ENCODE measurements around the gene ILKAP. TPM values are rescaled to one million over a fixed set of nuclear protein-coding genes. Genes with fewer than 3 reads are reported as not detected.

ILKAP gene
- total and polyA plus RNA-seq, 2 donors (not counting 1 experiment from before 2014, with no cell fraction given): 82.5 to 98.6 TPM

DNA sequence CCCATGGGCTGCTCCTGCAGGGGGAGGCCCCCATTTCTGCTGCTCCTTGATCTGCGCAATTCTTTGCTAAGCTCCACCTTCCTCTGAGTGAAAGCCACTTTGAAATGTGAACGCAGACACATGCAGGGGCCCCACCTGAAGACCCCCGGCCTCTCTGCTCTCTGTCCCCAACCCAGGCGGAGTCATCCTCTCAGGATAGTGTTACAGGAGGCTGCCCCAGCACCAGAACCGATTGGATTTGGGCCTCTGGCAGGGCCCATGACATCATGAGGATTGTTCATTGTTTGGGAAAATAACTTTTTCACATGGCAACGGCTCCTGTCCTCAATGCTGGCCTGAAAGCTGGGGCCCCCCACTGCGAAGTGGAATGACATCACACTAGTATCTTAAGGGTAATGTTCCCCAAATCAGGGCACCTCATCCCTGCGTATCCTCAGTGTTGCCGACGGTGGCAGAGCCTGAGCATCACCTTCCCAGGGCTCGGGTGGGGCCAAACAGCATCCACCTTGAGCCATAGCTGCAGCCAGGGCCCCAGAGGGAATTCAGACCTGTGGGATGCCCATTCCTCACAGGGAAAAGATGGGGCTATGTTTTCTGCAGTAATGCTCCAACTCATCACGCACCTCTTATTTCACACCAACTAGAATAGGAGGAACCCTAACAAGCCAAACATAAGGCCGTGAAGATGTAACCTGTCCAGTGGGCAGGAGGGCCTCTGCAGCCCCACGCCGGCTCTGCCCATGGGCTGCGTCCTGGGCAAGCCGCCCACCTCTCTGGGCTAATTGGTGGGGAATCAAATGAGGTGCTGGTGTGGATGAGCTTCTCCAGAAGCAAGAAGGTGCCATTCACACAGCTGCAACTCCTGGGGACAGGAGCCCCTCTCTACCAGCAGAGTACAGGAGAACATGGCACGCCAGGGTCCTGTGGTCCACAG, 47.5 kb downstream of the ILKAP start:
- DNase-seq (no peak), ATAC-seq (ENCODE audit: low read depth) (no peak)
- Histone ChIP-seq H3K4me1 (ENCODE audit: control insufficient read depth in 2 of 2, insufficient read depth in 2 of 2, low read length in 2 of 2) (peaks cover 16 to 19% of the 10 kb centered on the region in 2 donors), H3K9ac (ENCODE audit: low read length) (no peak overlapping the region), H4K20me1 (ENCODE audit: control insufficient read depth, insufficient read depth, low read length, poor library complexity, severe bottlenecking) (no peaks in the 10 kb centered on the region), H3K79me2 (ENCODE audit: control insufficient read depth, insufficient read depth, low read length) (no peaks in the 10 kb centered on the region), H2AFZ (ENCODE audit: insufficient read depth, low read depth, low read length, poor library complexity, severe bottlenecking) (no peak overlapping the region), H3K4me3 (ENCODE audit: control extremely low read depth in 1 of 5, extremely low read depth in 1 of 5, insufficient read depth in 1 of 5, low read depth in 2 of 5, low read length in 4 of 5) (no peak overlapping the region), H3K9me3 (ENCODE audit: control extremely low read depth in 1 of 3, control insufficient read depth in 2 of 3, insufficient read depth in 1 of 3, low read length in 2 of 3) (peaks cover 0 to 28% (median 0%) of the 10 kb centered on the region in 3 donors), H3K36me3 (replicated peaks in 1 of 2; ENCODE audit: control extremely low read depth in 1 of 2, control insufficient read depth in 1 of 2, extremely low read depth in 1 of 2, insufficient read depth in 2 of 2, low read length in 1 of 2) (no peaks in the 10 kb centered on the region), H3K27ac (ENCODE audit: low read length in 2 of 2) (no peak overlapping the region), H3K4me2 (replicated peaks; ENCODE audit: low read depth, low read length, poor library complexity, severe bottlenecking) (no peak overlapping the region), H3K27me3 (replicated peaks in 1 of 4; ENCODE audit: control extremely low read depth in 1 of 4, control insufficient read depth in 3 of 4, insufficient read depth in 4 of 4, low read length in 3 of 4) (peaks cover 0 to 23% (median 8%) of the 10 kb centered on the region in 4 experiments)
- TF ChIP-seq, protein P1, sequence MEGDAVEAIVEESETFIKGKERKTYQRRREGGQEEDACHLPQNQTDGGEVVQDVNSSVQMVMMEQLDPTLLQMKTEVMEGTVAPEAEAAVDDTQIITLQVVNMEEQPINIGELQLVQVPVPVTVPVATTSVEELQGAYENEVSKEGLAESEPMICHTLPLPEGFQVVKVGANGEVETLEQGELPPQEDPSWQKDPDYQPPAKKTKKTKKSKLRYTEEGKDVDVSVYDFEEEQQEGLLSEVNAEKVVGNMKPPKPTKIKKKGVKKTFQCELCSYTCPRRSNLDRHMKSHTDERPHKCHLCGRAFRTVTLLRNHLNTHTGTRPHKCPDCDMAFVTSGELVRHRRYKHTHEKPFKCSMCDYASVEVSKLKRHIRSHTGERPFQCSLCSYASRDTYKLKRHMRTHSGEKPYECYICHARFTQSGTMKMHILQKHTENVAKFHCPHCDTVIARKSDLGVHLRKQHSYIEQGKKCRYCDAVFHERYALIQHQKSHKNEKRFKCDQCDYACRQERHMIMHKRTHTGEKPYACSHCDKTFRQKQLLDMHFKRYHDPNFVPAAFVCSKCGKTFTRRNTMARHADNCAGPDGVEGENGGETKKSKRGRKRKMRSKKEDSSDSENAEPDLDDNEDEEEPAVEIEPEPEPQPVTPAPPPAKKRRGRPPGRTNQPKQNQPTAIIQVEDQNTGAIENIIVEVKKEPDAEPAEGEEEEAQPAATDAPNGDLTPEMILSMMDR (IDR thresholded peaks at IDR 0.05): no peak
- no peak for TF ChIP-seq EZH2 (IDR thresholded peaks at IDR 0.05; ENCODE audit: borderline replicate concordance, insufficient read depth, low read depth, low read length, poor library complexity, severe bottlenecking)
- ChIA-PET CTCF (no interaction called here), POLR2A (no interaction called here)
- intact Hi-C loops (cut with micrococcal nuclease): no loop called here
- H3K4me1 Mint-ChIP-seq: peaks cover 15% of the 10 kb centered on the region
- H3K27me3 Mint-ChIP-seq: peaks cover 14% of the 10 kb centered on the region
- no peaks in the 10 kb centered on the region for H3K9me3 Mint-ChIP-seq (ENCODE audit: insufficient read depth)
- 93% methylated on average over 15 of the region's 18 CpGs for WGBS (ENCODE audit: insufficient coverage)
- no peak overlapping the region for H3K27ac Mint-ChIP-seq
- H3K4me3 Mint-ChIP-seq: no peak overlapping the region
